AG04450 (cell line): ENCODE measurements around the gene RAD51. TPM values are rescaled to one million over a fixed set of nuclear protein-coding genes. Genes with fewer than 3 reads are reported as not detected.

Experiments
- CTCF ChIA-PET: fragments of 300-600, 350-600 bp; formaldehyde crosslinking; extraction: SDS; loops from one replicate; lab custom pipeline; 2022; ENCODE audit warnings: antibody characterized with exemption, inconsistent platforms; lab: Charles Lee
- POLR2A ChIA-PET: fragments of 350-600 bp; formaldehyde crosslinking; extraction: SDS; loops from one replicate; lab custom pipeline; 2021; ENCODE audit warnings: antibody characterized with exemption, inconsistent platforms; lab: Yijun Ruan, JAX
- DNase-seq: peaks from one replicate; pipeline ENCODE4 v3.0.0-alpha.2; 2011; ENCODE audit warnings: low read depth, low spot score
- H3K27ac ChIP-seq: one replicate; pipeline ENCODE4 v1.5.1; 2012; ENCODE audit warnings: low read depth, low read length, control low read depth
- H3K27me3 ChIP-seq: one replicate; pipeline ENCODE4 v1.6.0; 2012; ENCODE audit warnings: low read length; ENCODE audit not compliant: control insufficient read depth, insufficient read depth
- H3K4me3 ChIP-seq: 2 replicates; pipeline ENCODE4 v1.5.1; 2011; ENCODE audit warnings: mild to moderate bottlenecking, low read depth, low read length, control low read depth
- H3K9me3 ChIP-seq: 2 replicates; pipeline ENCODE4 v1.5.1; 2012; ENCODE audit warnings: low read length; ENCODE audit not compliant: control insufficient read depth, insufficient read depth
- CTCF ChIP-seq: IDR thresholded peaks from 2 replicates; pipeline ENCODE4 v1.5.1; 2011; ENCODE audit warnings: low read depth, low read length, control low read depth, inconsistent platforms
- polyA plus RNA-seq: library from polyadenylated mRNA; depleted of rRNA; stranded (reverse); fragments of >200 nt; gene quantifications from 2 replicates; pipeline ENCODE4 v1.2.3, GENCODE V29; 2011

The RAD51 gene
- polyA plus RNA-seq, 1 experiment = 6.0 TPM

- Histone ChIP-seq H3K27me3 (peaks cover 4% of the 10 kb centered on the region), H3K27ac (peak within 1 kb of the TSS; percentile 57), H3K9me3 (no peaks in the 10 kb centered on the region; the same call in 1 of the 2 replicates), H3K4me3 (peak within 1 kb of the TSS; percentile 61)
- POLR2A ChIA-PET = interaction anchor here (0.6 to 1.4 kb wide), 5 partner anchors 23 to 466 kb away, joined by 3 to 5 read pairs (median 4); partner anchors contain the start of genes RAD51 and VPS18
- CTCF ChIA-PET = interaction anchor here (1.0 to 1.5 kb wide), 2 partner anchors 86 to 95 kb away, joined by 3 to 5 read pairs; no protein-coding TSS in a partner anchor
- peak; percentile 18; the same call in 1 of the 2 replicates for TF ChIP-seq CTCF
- DNase-seq = no peak
These were observed 69.0 kb downstream of the RAD51 start, which contains the start of gene GCHFR for GRCh38 chr15:40763801-40764628. GCHFR (plus strand) TSS chr15:40764068; CDS start chr15:40764181, 113 bp downstream.

GRCh38 chr15:40764629-40765103 lies 69.7 kb downstream of the RAD51 start:
- ChIA-PET CTCF (interaction anchor here (1.0 to 1.5 kb wide), 2 partner anchors 86 to 95 kb away, joined by 3 to 5 read pairs; no protein-coding TSS in a partner anchor), POLR2A (interaction anchor here (0.6 to 1.4 kb wide), 3 partner anchors 55 to 465 kb away, joined by 4 to 5 read pairs (median 5); partner anchors contain the start of gene VPS18)
- Histone ChIP-seq H3K9me3 (no peaks in the 10 kb centered on the region; the same call in 1 of the 2 replicates), H3K27me3 (peaks cover 4% of the 10 kb centered on the region), H3K27ac (peak overlapping the region; percentile 57), H3K4me3 (peak overlapping the region; percentile 61)
- no peak for TF ChIP-seq CTCF
- no peak for DNase-seq

- no peak overlapping the region for H3K27ac ChIP-seq
- ChIA-PET CTCF (interaction anchor here (1.0 kb wide), 1 partner anchor 128 kb away, joined by 5 read pairs; the partner anchor contains the start of gene VPS18), POLR2A (no interaction called here)
- DNase-seq = no peak
- TF ChIP-seq CTCF = no peak
- H3K4me3 ChIP-seq = no peak overlapping the region
- H3K27me3 ChIP-seq = no peaks in the 10 kb centered on the region
- no peaks in the 10 kb centered on the region; the same call in 1 of the 2 replicates for H3K9me3 ChIP-seq
These were observed 71.3 kb downstream of the RAD51 start for GRCh38 chr15:40766194-40766815.

- Histone ChIP-seq H3K27ac (no peak overlapping the region), H3K4me3 (no peak overlapping the region), H3K27me3 (no peaks in the 10 kb centered on the region), H3K9me3 (no peaks in the 10 kb centered on the region; the same call in 1 of the 2 replicates)
- ChIA-PET POLR2A (no interaction called here), CTCF (interaction anchor here (1.0 kb wide), 1 partner anchor 127 kb away, joined by 5 read pairs; the partner anchor contains the start of gene VPS18)
- DNase-seq = no peak
- no peak for TF ChIP-seq CTCF
These were observed 72.2 kb downstream of the RAD51 start for GRCh38 chr15:40766906-40767837.
